PC-3 (cell line): ENCODE results near the gene GNAT3.

Experiments
- EZH2 ChIP-seq: fragments of 300-600 bp; sonication (generic); IDR thresholded peaks from one replicate; pipeline ENCODE4 v1.6.1; 2017; ENCODE audit warnings: antibody characterized with exemption, mild to moderate bottlenecking, low read length; ENCODE audit not compliant: unreplicated experiment
- EZH2phosphoT487 ChIP-seq: fragments of 300-600 bp; sonication (generic); IDR thresholded peaks from 2 replicates; pipeline ENCODE4 v1.6.1; 2018; ENCODE audit warnings: mild to moderate bottlenecking, antibody characterized with exemption, low read length, borderline replicate concordance
- TF ChIP-seq, protein P1 (sequence below): fragments of 300-600 bp; sonication (generic); conservative IDR thresholded peaks from 2 replicates; pipeline ENCODE4 v1.5.1; 2017; ENCODE audit warnings: antibody characterized with exemption, low read depth, mild to moderate bottlenecking, low read length

DNA sequence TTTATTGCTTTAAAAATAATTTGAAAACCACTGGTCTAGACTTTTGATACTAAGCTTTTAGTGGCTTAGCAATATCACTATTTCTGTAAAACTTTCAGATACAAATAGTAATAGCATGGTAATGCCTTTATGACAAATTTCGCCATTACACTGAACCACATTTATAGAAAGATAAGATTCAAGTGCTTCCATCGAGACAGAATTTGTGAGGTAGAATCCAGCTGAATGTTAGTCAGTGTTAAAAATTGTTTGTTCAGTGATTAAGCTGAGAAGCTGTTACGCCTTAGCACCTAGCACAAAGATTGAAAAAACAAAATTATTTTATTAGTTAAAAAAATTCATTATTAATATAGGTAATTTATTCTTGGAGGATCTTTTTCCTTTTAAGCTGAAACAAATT lies 36.5 kb downstream of the GNAT3 start:
- TF ChIP-seq EZH2 (no peak), EZH2phosphoT487 (no peak)
- TF ChIP-seq, protein P1, sequence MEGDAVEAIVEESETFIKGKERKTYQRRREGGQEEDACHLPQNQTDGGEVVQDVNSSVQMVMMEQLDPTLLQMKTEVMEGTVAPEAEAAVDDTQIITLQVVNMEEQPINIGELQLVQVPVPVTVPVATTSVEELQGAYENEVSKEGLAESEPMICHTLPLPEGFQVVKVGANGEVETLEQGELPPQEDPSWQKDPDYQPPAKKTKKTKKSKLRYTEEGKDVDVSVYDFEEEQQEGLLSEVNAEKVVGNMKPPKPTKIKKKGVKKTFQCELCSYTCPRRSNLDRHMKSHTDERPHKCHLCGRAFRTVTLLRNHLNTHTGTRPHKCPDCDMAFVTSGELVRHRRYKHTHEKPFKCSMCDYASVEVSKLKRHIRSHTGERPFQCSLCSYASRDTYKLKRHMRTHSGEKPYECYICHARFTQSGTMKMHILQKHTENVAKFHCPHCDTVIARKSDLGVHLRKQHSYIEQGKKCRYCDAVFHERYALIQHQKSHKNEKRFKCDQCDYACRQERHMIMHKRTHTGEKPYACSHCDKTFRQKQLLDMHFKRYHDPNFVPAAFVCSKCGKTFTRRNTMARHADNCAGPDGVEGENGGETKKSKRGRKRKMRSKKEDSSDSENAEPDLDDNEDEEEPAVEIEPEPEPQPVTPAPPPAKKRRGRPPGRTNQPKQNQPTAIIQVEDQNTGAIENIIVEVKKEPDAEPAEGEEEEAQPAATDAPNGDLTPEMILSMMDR: no peak
